Mucosa of descending colon (tissue), 3 donors: ENCODE measurements around the gene ANKRD11. TPM values are rescaled to one million over a fixed set of nuclear protein-coding genes. Genes with fewer than 3 reads are reported as not detected.
A peak's percentile ranks its signal among the peaks of the same experiment; 100 is the strongest.
"Not testable (repeated sequence)": the region's sequence is repeated elsewhere in the genome, so short reads cannot be mapped to it uniquely, and the experiment has no call there.

Experiments
- ATAC-seq: fragments of 200-7000 bp; cut with Tn5 transposase; one replicate; pipeline ENCODE4 v1.9.1; 2020; ENCODE audit warnings: mild to moderate bottlenecking, moderate library complexity
- DNase-seq, 3 donors: peaks; one replicate each; pipeline ENCODE4 v3.0.0-alpha.2; 2020
- H3K36me3 ChIP-seq: fragments of 200-600 bp; one replicate; pipeline ENCODE4 v1.8.0; 2021; ENCODE audit warnings: low read depth, mild to moderate bottlenecking
- H3K4me1 ChIP-seq: fragments of 200-600 bp; one replicate; pipeline ENCODE4 v1.8.0; 2021; ENCODE audit warnings: low read depth, mild to moderate bottlenecking
- H3K4me3 ChIP-seq: fragments of 200-600 bp; one replicate; pipeline ENCODE4 v1.8.0; 2021; ENCODE audit warnings: mild to moderate bottlenecking
- H3K9me3 ChIP-seq: fragments of 200-600 bp; one replicate; pipeline ENCODE4 v1.8.0; 2021; ENCODE audit warnings: mild to moderate bottlenecking
- CTCF ChIP-seq: fragments of 200-600 bp; IDR thresholded peaks from one replicate; pipeline ENCODE4 v1.8.0; 2022; ENCODE audit warnings: antibody characterized with exemption, mild to moderate bottlenecking
- intact Hi-C, 2 donors: fragments of 100-400 bp; cut with DNase I in 1 of 2; cut with micrococcal nuclease in 1 of 2; formaldehyde crosslinking; loops; one replicate each; pipeline versions ENCODE4 v1.11.0 to v1.11.1; 2022; cut with DNase I, micrococcal nuclease
- total RNA-seq, 3 donors: library from RNA; stranded (reverse); fragmentation: NEBNext Ultra II Directional in 2 of 3; extraction: Animal tissue kit (Norgen Biotek cat#: 25700) in 2 of 3; gene quantifications; one replicate each; pipeline versions ENCODE4 v1.2.1 to v1.2.4, GENCODE V29; 2021 to 2023
- donor health status: DM: no; HTN: no; CAD: no; lungs with moderate emphysema.
- donor health status: DM: no; HTN: no; CAD: no.
- donor health status: DM: no; HTN: yes; CAD: no.

The ANKRD11 gene
- total RNA-seq, 3 donors from 2014 or later: 125 to 127 (median 127) TPM

GRCh38 chr16:89430436-89431157 is 59.8 kb downstream of the ANKRD11 start:
- peak in 2 of 3 donors; percentile 56 to 71 for DNase-seq
- Histone ChIP-seq H3K36me3 (no peaks in the 10 kb centered on the region), H3K9me3 (no peaks in the 10 kb centered on the region), H3K4me1 (peaks cover 31% of the 10 kb centered on the region), H3K4me3 (no peak overlapping the region)
- ATAC-seq: peak; percentile 78
- intact Hi-C loops: no loop called here
- TF ChIP-seq CTCF: no peak

- H3K4me3 ChIP-seq, H3K9me3 ChIP-seq, intact Hi-C loops, ATAC-seq, DNase-seq, H3K36me3 ChIP-seq: not testable (repeated sequence)
- H3K4me1 ChIP-seq: peaks cover 31% of the 10 kb centered on the region
These were observed 61.8 kb downstream of the ANKRD11 start for GRCh38 chr16:89428605-89429004.

GRCh38 chr16:89426736-89427530 is 63.4 kb downstream of the ANKRD11 start:
- intact Hi-C loops: no loop called here
- ATAC-seq: no peak
- Histone ChIP-seq H3K4me3 (no peak overlapping the region), H3K4me1 (peaks cover 26% of the 10 kb centered on the region), H3K9me3 (no peaks in the 10 kb centered on the region), H3K36me3 (no peaks in the 10 kb centered on the region)
- TF ChIP-seq CTCF: no peak
- DNase-seq: no peak

- no peaks in the 10 kb centered on the region for H3K9me3 ChIP-seq
- H3K36me3 ChIP-seq: no peaks in the 10 kb centered on the region
- ATAC-seq: no peak
- peak in 1 of 3 donors; percentile 9 for DNase-seq
- H3K4me3 ChIP-seq: no peak overlapping the region
- peaks cover 11% of the 10 kb centered on the region for H3K4me1 ChIP-seq
- TF ChIP-seq CTCF: no peak
- intact Hi-C loops: no loop called here
These were observed 64.8 kb downstream of the ANKRD11 start for GRCh38 chr16:89425523-89425922.

GRCh38 chr16:89423681-89424260 is 66.6 kb downstream of the ANKRD11 start:
- DNase-seq (peak in 1 of 3 donors; percentile 18), ATAC-seq (no peak)
- Histone ChIP-seq H3K9me3 (no peaks in the 10 kb centered on the region), H3K4me1 (peaks cover 17% of the 10 kb centered on the region), H3K36me3 (no peaks in the 10 kb centered on the region), H3K4me3 (no peak overlapping the region)
- intact Hi-C loops: no loop called here
- no peak for TF ChIP-seq CTCF
